ENCODE measurements around the gene WDR86.
A peak's percentile ranks its signal among the peaks of the same experiment; 100 is the strongest.

WDR86 gene

GRCh38 chr7:151433721-151434400 is 24.0 kb upstream of the WDR86 start:
- Histone ChIP-seq H3K27me3 (replicated peaks; ENCODE audit: insufficient read depth, low read length) (peaks cover 26% of the 10 kb centered on the region), H3K4me1 (ENCODE audit: low read length) (peaks cover 17% of the 10 kb centered on the region), H3K27ac (ENCODE audit: low read length) (no peak overlapping the region), H3K79me2 (ENCODE audit: low read length) (no peaks in the 10 kb centered on the region), H3F3A (ENCODE audit: insufficient read depth, low read length) (peaks cover 15% of the 10 kb centered on the region), H3K36me3 (replicated peaks; ENCODE audit: insufficient read depth, low read length) (no peaks in the 10 kb centered on the region), H3K4me2 (ENCODE audit: low read depth, low read length) (no peak overlapping the region), H2AFZ (ENCODE audit: low read length) (no peak overlapping the region), H3K9me2 (replicated peaks; ENCODE audit: insufficient read depth, low read length) (no peaks in the 10 kb centered on the region), H3K4me3 (ENCODE audit: low read length) (no peak overlapping the region), H3K9me3 (replicated peaks; ENCODE audit: insufficient read depth, low read length) (no peaks in the 10 kb centered on the region), H4K20me1 (ENCODE audit: insufficient read depth, low read length) (no peaks in the 10 kb centered on the region), H3K9ac (ENCODE audit: low read length) (no peak overlapping the region)
- DNase-seq, result no peak
- TF ChIP-seq EZH2phosphoT487 (IDR thresholded peaks at IDR 0.05; ENCODE audit: low read length) (no peak), EZH2 (optimal IDR thresholded peaks at IDR 0.05; ENCODE audit: low read depth, low read length) (no peak)
- TF ChIP-seq, protein P1, sequence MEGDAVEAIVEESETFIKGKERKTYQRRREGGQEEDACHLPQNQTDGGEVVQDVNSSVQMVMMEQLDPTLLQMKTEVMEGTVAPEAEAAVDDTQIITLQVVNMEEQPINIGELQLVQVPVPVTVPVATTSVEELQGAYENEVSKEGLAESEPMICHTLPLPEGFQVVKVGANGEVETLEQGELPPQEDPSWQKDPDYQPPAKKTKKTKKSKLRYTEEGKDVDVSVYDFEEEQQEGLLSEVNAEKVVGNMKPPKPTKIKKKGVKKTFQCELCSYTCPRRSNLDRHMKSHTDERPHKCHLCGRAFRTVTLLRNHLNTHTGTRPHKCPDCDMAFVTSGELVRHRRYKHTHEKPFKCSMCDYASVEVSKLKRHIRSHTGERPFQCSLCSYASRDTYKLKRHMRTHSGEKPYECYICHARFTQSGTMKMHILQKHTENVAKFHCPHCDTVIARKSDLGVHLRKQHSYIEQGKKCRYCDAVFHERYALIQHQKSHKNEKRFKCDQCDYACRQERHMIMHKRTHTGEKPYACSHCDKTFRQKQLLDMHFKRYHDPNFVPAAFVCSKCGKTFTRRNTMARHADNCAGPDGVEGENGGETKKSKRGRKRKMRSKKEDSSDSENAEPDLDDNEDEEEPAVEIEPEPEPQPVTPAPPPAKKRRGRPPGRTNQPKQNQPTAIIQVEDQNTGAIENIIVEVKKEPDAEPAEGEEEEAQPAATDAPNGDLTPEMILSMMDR (IDR thresholded peaks at IDR 0.05; ENCODE audit: low read length), result no peak

GRCh38 chr7:151432658-151433521 is 23.1 kb upstream of the WDR86 start:
- peak; percentile 30 for DNase-seq
- Histone ChIP-seq H3K27me3 (replicated peaks; ENCODE audit: insufficient read depth, low read length) (peaks cover 16% of the 10 kb centered on the region), H3K9me3 (replicated peaks; ENCODE audit: insufficient read depth, low read length) (no peaks in the 10 kb centered on the region), H2AFZ (ENCODE audit: low read length) (no peak overlapping the region), H3K4me3 (ENCODE audit: low read length) (no peak overlapping the region), H3K4me1 (ENCODE audit: low read length) (peaks cover 18% of the 10 kb centered on the region), H3F3A (ENCODE audit: insufficient read depth, low read length) (peaks cover 16% of the 10 kb centered on the region), H4K20me1 (ENCODE audit: insufficient read depth, low read length) (no peaks in the 10 kb centered on the region), H3K9me2 (replicated peaks; ENCODE audit: insufficient read depth, low read length) (no peaks in the 10 kb centered on the region), H3K27ac (ENCODE audit: low read length) (no peak overlapping the region), H3K4me2 (ENCODE audit: low read depth, low read length) (no peak overlapping the region), H3K79me2 (ENCODE audit: low read length) (no peaks in the 10 kb centered on the region), H3K36me3 (replicated peaks; ENCODE audit: insufficient read depth, low read length) (no peaks in the 10 kb centered on the region), H3K9ac (ENCODE audit: low read length) (no peak overlapping the region)
- TF ChIP-seq EZH2phosphoT487 (IDR thresholded peaks at IDR 0.05; ENCODE audit: low read length) (no peak), EZH2 (optimal IDR thresholded peaks at IDR 0.05; ENCODE audit: low read depth, low read length) (no peak)
- TF ChIP-seq, protein P1 (IDR thresholded peaks at IDR 0.05; ENCODE audit: low read length), result peak; percentile 35

DNA sequence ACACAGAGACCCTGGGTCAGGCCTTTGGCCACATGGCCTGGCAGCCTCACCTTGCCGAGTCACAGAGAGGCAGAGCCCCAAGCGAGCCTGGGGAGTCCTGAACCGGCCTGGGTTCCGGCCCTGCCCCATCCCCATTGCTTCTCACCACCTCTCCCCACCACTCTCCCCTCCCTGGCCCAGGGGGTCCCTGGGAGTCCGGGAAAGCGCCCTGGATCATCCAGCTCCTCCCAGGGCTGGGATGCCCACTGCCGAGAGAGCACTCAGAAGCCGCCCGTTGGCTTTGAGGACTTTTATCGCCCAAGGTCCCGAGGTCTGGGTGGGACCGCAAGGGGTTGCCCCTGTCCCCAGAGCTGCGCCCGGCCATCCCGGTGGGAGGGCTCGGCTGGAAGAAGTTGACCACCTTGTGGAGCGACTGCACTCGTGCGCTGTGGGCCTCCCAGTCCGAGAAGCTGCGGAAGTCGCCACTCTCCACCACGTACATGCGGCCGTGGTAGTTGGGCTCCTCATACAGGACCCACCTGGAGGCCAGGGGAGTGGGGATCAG is 22.0 kb upstream of the WDR86 start:
- Histone ChIP-seq H3F3A (ENCODE audit: insufficient read depth, low read length) (peaks cover 16% of the 10 kb centered on the region), H3K4me1 (ENCODE audit: low read length) (peaks cover 18% of the 10 kb centered on the region), H4K20me1 (ENCODE audit: insufficient read depth, low read length) (no peaks in the 10 kb centered on the region), H3K79me2 (ENCODE audit: low read length) (no peaks in the 10 kb centered on the region), H3K27me3 (replicated peaks; ENCODE audit: insufficient read depth, low read length) (peaks cover 6% of the 10 kb centered on the region; the same call in 1 of the 2 replicates), H2AFZ (ENCODE audit: low read length) (no peak overlapping the region), H3K27ac (ENCODE audit: low read length) (no peak overlapping the region), H3K9me3 (replicated peaks; ENCODE audit: insufficient read depth, low read length) (no peaks in the 10 kb centered on the region), H3K36me3 (replicated peaks; ENCODE audit: insufficient read depth, low read length) (no peaks in the 10 kb centered on the region), H3K4me2 (ENCODE audit: low read depth, low read length) (no peak overlapping the region), H3K9me2 (replicated peaks; ENCODE audit: insufficient read depth, low read length) (no peaks in the 10 kb centered on the region), H3K9ac (ENCODE audit: low read length) (no peak overlapping the region), H3K4me3 (ENCODE audit: low read length) (no peak overlapping the region)
- no peak for DNase-seq
- no peak for TF ChIP-seq EZH2 (optimal IDR thresholded peaks at IDR 0.05; ENCODE audit: low read depth, low read length)
- TF ChIP-seq EZH2phosphoT487 (IDR thresholded peaks at IDR 0.05; ENCODE audit: low read length), result no peak
- TF ChIP-seq, protein P1 (IDR thresholded peaks at IDR 0.05; ENCODE audit: low read length), result no peak

Measured in MM.1S (cell line).